KG1 (cell line): ENCODE results near the gene NFKBIL1.
A peak's percentile ranks its signal among the peaks of the same experiment; 100 is the strongest.

Experiments
- DNase-seq: peaks from one replicate; lab custom pipeline; 2025; lab: John Stamatoyannopoulos, UW

Gene NFKBIL1

DNA sequence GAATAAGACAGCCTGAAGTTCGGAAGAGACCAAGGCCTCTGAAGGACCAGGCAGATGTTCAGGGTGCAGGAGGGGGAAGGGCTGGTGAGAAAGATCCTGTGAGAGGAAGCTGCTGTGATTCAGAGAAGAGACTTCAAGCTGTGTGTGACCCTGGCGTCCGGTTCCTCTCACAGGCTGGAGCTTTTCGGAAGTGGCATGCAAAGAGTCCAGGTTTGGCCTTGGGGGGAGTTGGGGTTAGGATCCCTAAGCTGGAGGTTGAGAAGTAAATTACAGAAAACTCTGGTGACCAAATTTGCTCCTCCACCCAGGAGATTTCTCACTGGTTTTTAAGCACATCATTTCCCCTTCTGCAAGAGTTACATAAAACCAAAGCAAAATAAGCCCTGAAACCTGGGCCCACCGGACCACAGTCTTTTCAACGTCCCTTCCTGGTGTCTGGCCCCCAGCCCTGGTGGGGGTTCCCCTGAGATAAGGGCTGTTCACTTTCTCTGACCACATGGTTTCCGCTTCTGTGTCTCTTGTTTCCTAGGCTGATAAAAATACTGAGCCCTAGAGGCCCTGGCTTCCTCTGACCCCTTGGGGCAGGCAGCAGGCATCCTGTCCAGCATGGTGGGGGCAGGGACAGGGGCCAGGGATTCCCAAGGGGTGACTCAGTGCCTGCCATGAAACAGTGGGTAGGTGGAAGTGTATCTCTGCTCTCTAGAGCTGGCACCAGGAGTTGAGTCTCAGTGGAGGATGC, 12.7 kb downstream of the NFKBIL1 start:
- peak; percentile 52 for DNase-seq

DNA sequence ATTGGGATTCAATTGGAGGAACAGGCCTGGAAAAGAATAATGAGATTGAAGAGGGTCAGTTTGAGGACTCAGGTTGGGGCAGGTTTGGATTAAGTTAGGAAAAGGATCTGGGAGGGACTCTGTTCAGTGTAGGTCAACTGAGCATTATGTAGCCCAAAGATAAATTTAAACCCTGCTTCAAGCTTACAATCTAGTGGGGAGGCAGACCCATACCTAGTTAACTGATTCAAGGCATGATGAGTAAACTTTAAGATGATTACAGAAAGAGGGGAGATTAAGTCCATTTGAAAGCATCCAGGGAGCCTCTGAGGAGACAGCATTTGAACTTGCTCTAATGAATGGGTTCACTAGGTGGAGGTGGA, 13.3 kb downstream of the NFKBIL1 start:
- no peak for DNase-seq

DNA sequence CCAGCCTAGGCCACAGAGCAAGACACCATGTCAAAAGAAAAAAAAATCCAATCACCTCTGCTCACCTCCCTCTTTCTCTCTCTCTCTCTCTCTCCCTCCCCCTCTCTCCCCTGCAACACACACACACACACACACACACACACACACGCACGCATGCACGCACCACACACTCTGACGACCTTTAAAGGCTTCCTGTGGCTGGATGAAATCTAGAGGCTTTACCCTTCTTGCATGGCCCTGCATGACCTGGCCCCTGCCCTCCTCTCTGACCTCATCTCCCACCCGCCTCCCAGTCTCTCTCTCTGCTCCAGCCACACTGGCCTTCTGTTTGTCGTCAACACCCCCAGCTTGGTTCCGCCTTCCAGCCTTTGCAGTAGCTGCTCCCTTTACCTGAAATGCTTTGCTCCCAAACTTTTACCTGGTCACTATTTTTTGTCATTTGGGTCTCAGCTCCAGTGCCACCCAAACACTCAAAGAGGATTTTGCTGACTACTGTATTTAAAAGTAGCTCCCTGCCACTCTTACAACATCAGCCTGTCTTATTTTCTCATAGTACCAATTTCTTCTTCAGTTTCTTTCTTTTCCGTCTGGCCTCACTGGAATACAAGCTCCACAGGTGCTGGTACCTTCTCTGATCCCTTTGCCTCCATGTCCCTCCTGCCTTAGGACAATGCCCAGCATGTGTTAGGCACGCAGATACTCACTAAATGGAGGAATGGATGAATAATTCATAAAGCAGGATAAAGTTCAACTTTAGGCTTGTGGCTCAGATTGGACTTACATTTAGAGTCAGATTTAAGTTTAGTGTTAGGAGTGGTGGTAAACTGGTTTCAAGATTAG, 20.3 kb downstream of the NFKBIL1 start:
- DNase-seq, result no peak

DNA sequence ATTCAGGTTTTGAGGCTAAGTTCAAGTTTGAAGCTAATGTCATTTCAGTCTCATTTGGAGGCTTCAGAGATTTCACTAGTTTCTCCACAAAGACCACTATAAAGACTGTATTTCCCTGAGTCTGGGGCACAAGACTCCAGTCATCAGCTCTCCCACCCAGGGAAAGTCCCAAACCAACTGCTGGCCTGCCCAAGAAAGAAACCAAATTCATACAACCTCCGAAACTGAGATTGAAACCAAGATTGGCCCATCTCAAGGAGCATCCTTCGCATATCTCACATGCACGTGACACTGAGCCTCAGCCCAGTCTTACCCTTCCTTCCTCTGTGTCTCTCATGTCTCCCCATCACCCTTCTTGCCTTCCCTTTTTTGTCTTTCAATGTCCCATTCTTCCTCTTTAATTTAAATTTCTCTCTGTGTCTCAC, 21.1 kb downstream of the NFKBIL1 start:
- no peak for DNase-seq

DNA sequence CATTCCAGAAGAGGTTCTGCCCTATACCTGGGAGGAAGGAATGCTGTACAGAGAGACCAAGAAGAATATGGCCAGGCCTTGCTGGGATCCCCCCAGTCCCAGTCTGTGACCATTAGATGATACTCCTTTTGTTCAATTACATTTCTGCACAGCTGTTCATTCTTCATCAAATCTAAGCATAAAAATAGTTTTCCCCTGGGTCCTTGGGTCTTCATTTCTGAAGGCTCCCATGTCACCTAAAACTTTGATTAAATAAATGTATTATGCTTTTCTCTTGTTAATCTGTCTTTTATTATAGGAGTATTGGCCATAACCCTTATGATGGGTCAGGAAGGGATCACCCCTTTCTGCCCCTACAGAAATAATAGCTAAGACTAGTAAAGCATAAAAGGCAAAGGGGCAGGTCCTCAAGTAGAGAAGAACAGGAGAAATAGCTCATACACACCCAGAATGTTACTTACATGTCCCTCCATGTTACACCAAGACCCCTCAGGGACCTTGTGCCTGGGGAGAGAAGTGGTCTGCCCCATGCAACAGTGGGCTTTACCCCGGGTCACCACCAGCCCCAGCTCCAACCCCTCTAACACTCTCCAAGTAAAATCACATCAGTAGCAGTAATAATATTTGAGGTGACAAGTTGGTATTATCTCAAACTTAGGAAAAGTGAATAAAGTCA, 22.6 kb downstream of the NFKBIL1 start:
- DNase-seq, result no peak

DNA sequence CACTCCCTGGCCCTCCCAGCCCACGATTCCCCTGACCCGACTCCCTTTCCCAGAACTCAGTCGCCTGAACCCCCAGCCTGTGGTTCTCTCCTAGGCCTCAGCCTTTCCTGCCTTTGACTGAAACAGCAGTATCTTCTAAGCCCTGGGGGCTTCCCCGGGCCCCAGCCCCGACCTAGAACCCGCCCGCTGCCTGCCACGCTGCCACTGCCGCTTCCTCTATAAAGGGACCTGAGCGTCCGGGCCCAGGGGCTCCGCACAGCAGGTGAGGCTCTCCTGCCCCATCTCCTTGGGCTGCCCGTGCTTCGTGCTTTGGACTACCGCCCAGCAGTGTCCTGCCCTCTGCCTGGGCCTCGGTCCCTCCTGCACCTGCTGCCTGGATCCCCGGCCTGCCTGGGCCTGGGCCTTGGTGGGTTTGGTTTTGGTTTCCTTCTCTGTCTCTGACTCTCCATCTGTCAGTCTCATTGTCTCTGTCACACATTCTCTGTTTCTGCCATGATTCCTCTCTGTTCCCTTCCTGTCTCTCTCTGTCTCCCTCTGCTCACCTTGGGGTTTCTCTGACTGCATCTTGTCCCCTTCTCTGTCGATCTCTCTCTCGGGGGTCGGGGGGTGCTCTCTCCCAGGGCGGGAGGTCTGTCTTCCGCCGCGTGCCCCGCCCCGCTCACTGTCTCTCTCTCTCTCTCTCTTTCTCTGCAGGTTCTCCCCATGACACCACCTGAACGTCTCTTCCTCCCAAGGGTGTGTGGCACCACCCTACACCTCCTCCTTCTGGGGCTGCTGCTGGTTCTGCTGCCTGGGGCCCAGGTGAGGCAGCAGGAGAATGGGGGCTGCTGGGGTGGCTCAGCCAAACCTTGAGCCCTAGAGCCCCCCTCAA, 24.9 kb downstream of the NFKBIL1 start, which contains the start of gene LTA:
Gene LTA (plus strand): TSS at position 249 of the 871 bp plus-strand sequence. CDS start 454 bp downstream, at position 703.
- no peak for DNase-seq

DNA sequence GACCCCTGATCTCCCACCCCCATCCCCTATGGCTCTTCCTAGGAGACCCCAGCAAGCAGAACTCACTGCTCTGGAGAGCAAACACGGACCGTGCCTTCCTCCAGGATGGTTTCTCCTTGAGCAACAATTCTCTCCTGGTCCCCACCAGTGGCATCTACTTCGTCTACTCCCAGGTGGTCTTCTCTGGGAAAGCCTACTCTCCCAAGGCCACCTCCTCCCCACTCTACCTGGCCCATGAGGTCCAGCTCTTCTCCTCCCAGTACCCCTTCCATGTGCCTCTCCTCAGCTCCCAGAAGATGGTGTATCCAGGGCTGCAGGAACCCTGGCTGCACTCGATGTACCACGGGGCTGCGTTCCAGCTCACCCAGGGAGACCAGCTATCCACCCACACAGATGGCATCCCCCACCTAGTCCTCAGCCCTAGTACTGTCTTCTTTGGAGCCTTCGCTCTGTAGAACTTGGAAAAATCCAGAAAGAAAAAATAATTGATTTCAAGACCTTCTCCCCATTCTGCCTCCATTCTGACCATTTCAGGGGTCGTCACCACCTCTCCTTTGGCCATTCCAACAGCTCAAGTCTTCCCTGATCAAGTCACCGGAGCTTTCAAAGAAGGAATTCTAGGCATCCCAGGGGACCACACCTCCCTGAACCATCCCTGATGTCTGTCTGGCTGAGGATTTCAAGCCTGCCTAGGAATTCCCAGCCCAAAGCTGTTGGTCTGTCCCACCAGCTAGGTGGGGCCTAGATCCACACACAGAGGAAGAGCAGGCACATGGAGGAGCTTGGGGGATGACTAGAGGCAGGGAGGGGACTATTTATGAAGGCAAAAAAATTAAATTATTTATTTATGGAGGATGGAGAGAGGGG, 26.1 kb downstream of the NFKBIL1 start:
- DNase-seq, result no peak

DNA sequence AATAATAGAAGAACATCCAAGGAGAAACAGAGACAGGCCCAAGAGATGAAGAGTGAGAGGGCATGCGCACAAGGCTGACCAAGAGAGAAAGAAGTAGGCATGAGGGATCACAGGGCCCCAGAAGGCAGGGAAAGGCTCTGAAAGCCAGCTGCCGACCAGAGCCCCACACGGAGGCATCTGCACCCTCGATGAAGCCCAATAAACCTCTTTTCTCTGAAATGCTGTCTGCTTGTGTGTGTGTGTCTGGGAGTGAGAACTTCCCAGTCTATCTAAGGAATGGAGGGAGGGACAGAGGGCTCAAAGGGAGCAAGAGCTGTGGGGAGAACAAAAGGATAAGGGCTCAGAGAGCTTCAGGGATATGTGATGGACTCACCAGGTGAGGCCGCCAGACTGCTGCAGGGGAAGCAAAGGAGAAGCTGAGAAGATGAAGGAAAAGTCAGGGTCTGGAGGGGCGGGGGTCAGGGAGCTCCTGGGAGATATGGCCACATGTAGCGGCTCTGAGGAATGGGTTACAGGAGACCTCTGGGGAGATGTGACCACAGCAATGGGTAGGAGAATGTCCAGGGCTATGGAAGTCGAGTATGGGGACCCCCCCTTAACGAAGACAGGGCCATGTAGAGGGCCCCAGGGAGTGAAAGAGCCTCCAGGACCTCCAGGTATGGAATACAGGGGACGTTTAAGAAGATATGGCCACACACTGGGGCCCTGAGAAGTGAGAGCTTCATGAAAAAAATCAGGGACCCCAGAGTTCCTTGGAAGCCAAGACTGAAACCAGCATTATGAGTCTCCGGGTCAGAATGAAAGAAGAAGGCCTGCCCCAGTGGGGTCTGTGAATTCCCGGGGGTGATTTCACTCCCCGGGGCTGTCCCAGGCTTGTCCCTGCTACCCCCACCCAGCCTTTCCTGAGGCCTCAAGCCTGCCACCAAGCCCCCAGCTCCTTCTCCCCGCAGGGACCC, 27.0 kb downstream of the NFKBIL1 start:
- DNase-seq, result no peak

DNA sequence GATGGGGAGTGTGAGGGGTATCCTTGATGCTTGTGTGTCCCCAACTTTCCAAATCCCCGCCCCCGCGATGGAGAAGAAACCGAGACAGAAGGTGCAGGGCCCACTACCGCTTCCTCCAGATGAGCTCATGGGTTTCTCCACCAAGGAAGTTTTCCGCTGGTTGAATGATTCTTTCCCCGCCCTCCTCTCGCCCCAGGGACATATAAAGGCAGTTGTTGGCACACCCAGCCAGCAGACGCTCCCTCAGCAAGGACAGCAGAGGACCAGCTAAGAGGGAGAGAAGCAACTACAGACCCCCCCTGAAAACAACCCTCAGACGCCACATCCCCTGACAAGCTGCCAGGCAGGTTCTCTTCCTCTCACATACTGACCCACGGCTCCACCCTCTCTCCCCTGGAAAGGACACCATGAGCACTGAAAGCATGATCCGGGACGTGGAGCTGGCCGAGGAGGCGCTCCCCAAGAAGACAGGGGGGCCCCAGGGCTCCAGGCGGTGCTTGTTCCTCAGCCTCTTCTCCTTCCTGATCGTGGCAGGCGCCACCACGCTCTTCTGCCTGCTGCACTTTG, 28.0 kb downstream of the NFKBIL1 start, which contains the start of gene TNF:
Gene TNF (plus strand): TSS at position 231 of the 567 bp plus-strand sequence. CDS start 177 bp downstream, at position 408.
- DNase-seq, result no peak

DNA sequence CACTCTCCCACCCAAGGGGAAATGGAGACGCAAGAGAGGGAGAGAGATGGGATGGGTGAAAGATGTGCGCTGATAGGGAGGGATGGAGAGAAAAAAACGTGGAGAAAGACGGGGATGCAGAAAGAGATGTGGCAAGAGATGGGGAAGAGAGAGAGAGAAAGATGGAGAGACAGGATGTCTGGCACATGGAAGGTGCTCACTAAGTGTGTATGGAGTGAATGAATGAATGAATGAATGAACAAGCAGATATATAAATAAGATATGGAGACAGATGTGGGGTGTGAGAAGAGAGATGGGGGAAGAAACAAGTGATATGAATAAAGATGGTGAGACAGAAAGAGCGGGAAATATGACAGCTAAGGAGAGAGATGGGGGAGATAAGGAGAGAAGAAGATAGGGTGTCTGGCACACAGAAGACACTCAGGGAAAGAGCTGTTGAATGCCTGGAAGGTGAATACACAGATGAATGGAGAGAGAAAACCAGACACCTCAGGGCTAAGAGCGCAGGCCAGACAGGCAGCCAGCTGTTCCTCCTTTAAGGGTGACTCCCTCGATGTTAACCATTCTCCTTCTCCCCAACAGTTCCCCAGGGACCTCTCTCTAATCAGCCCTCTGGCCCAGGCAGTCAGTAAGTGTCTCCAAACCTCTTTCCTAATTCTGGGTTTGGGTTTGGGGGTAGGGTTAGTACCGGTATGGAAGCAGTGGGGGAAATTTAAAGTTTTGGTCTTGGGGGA, 28.7 kb downstream of the NFKBIL1 start:
- no peak for DNase-seq

DNA sequence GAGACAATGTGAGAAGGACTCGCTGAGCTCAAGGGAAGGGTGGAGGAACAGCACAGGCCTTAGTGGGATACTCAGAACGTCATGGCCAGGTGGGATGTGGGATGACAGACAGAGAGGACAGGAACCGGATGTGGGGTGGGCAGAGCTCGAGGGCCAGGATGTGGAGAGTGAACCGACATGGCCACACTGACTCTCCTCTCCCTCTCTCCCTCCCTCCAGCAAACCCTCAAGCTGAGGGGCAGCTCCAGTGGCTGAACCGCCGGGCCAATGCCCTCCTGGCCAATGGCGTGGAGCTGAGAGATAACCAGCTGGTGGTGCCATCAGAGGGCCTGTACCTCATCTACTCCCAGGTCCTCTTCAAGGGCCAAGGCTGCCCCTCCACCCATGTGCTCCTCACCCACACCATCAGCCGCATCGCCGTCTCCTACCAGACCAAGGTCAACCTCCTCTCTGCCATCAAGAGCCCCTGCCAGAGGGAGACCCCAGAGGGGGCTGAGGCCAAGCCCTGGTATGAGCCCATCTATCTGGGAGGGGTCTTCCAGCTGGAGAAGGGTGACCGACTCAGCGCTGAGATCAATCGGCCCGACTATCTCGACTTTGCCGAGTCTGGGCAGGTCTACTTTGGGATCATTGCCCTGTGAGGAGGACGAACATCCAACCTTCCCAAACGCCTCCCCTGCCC, 29.6 kb downstream of the NFKBIL1 start:
- no peak for DNase-seq

DNA sequence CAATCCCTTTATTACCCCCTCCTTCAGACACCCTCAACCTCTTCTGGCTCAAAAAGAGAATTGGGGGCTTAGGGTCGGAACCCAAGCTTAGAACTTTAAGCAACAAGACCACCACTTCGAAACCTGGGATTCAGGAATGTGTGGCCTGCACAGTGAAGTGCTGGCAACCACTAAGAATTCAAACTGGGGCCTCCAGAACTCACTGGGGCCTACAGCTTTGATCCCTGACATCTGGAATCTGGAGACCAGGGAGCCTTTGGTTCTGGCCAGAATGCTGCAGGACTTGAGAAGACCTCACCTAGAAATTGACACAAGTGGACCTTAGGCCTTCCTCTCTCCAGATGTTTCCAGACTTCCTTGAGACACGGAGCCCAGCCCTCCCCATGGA, 30.2 kb downstream of the NFKBIL1 start:
- no peak for DNase-seq

DNA sequence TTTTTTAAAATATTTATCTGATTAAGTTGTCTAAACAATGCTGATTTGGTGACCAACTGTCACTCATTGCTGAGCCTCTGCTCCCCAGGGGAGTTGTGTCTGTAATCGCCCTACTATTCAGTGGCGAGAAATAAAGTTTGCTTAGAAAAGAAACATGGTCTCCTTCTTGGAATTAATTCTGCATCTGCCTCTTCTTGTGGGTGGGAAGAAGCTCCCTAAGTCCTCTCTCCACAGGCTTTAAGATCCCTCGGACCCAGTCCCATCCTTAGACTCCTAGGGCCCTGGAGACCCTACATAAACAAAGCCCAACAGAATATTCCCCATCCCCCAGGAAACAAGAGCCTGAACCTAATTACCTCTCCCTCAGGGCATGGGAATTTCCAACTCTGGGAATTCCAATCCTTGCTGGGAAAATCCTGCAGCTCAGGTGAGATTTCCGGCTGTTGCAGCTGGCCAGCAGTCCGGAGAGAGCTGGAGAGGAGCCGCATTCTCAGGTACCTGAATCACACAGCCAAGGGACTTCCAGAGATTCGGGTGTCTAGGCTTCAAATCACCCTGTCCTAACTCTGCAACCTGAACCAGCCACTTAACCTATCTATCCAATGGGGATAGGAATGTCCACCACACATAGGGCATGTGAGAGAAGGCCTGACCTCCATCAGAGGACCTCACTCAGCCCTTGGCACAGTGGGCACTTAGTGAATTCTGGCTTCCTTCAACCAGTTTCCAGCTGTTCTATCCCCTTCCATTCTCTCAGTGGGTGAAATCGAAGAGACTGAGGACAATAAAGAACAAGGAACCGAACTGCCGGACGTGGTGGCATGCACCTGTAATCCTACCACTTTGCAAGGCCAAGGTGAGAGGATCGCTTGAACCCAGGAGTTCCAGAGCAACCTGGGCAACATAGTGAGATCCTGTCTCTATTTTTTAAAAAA, 31.0 kb downstream of the NFKBIL1 start:
- no peak for DNase-seq

DNA sequence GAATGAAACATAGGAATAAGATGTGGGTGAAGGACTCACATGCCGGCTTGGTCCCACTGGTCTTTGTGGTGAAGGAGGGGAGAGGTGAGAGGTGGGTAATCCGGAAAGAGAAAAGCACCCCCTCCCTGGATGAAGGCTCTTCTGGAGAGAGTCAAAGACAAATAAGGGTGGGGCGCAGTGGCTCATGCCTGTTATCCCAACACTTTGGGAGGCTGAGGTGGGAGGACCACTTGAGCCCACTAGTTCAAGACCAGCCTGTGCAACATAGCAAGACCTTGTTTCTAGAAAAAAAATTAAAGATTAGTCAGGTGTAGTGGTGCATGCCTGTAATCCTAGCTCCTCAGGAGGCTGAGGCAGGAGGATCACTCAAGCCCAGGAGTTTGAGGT, 31.7 kb downstream of the NFKBIL1 start:
- no peak for DNase-seq

DNA sequence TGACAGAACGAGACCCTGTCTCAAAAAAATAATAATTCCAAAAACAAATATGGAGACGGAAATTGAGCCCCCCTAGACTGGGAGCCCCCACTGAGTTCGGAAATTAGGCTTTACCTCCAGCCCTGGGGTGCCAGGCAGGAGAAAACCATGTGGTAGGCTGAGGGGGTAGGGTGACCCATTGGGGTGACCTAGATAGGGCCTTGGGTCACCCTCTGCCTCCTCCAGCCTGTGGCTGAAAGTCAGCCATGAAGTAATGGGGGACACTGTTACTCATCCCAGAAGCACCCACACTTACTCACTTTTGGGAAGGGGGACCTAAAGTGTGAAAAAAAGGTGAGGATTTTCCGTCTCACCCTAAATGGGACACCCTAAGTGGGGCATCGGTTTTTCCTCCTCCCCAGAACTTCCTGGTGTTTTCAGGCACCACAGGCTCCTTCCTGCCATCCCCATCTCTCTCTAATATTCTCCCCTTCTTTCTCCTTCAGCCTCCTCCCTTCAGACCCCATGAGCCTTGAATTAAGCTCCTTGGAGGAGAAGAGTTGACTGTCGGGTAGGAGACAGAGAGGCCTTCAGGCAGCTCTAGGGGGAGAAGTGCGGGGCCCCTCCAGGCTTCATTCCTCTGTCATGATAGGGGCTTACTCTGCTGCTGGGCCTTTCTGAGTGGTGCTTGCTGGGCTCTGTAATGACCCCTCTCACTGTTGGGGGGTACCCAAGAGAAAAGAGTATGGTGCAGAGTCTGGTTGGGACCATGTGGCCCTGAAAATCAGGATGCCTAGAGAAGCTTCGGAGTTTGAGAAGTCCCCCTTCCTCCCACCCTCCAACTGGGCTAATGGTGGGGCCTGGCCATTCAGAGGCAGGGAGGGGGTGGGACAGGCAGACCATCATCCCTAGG, 32.4 kb downstream of the NFKBIL1 start:
- DNase-seq, result no peak

DNA sequence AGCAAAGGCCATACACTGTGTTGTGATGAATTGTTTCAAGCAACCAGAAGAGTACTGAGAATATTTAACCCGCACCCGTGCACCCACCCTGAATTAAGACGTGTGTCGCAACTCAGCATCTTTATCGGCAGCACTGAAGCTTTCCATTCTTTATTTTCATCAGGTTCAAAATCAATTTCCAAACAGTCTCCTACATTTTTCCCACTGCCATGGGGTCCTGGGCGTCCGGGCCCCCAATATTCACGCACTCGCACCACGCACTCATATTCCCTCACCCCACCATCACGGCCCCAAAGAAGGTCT, 33.0 kb downstream of the NFKBIL1 start:
- no peak for DNase-seq
